DMS 273 treated with DMSO at 0.1 percent for 48 hours (cell line): Measurements from ENCODE around the gene SF3A2.

Source experiments
- DNase-seq: peaks from one replicate; lab custom pipeline; 2025; lab: John Stamatoyannopoulos, UW

SF3A2 gene

GRCh38 chr19:2207991-2208860, 28.4 kb upstream of the SF3A2 start:
- no peak for DNase-seq

- DNase-seq: no peak
Observed at GRCh38 chr19:2208975-2209374, 27.6 kb upstream of the SF3A2 start.

- DNase-seq: no peak
Observed at GRCh38 chr19:2209408-2209807, 27.2 kb upstream of the SF3A2 start.

DNA sequence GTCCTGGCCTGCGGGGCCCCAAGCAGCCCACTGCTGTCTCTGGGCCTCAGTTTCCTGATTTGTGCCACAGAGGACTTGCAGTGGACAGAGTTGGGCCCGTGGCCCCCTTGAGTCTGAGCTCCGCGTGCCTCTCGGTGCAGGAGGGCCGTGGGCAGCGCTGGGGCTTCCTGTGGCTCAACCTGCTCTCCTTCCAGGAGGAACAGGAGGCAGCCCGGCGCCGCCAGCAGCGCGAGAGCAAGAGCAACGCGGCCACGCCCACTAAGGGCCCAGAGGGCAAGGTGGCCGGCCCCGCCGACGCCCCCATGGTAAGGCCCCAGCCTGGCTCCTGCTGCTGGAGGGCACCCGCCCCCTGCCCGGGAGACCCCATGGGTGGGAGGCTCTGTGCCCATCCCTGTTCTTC, 26.4 kb upstream of the SF3A2 start:
- no peak for DNase-seq

GRCh38 chr19:2210987-2211740, 25.5 kb upstream of the SF3A2 start:
- DNase-seq: no peak

GRCh38 chr19:2212861-2213711, 23.5 kb upstream of the SF3A2 start:
- DNase-seq: no peak

DNA sequence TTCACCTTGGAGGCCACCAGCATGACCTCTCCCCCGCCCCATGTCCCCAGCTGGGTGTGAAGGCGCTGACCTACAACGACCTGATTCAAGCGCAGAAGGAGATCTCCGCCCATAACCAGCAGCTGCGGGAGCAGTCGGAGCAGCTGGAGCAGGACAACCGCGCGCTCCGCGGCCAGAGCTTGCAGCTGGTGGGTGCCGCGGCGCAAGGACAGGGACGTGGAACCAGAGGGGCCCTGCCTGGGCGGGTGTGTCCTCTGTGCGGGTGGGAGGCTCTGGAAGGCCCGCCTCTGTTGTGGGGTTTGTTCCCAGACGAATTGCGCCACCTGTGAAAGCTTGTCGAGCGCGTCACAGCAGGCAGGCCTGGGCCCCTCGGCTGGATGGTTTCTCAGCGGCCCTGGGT, 22.8 kb upstream of the SF3A2 start:
- no peak for DNase-seq

DNA sequence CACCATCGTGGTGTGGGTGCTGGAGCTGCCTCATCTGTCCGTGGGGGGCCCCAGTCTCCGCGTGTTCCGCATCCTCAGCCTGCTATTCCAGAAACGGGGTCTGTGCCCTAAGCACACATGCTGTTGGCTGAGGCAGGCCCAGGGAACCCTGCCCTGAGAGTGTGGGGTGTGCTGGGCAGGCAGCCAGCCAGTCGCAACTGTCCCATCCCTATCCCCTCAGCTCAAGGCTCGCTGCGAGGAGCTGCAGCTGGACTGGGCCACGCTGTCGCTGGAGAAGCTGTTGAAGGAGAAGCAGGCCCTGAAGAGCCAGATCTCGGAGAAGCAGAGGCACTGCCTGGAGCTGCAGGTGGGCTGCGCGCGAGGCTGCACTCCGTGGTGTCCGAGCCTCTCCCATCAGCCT, 22.4 kb upstream of the SF3A2 start:
- DNase-seq: no peak

- DNase-seq: no peak
Observed at GRCh38 chr19:2215281-2215751, 21.3 kb upstream of the SF3A2 start.

DNA sequence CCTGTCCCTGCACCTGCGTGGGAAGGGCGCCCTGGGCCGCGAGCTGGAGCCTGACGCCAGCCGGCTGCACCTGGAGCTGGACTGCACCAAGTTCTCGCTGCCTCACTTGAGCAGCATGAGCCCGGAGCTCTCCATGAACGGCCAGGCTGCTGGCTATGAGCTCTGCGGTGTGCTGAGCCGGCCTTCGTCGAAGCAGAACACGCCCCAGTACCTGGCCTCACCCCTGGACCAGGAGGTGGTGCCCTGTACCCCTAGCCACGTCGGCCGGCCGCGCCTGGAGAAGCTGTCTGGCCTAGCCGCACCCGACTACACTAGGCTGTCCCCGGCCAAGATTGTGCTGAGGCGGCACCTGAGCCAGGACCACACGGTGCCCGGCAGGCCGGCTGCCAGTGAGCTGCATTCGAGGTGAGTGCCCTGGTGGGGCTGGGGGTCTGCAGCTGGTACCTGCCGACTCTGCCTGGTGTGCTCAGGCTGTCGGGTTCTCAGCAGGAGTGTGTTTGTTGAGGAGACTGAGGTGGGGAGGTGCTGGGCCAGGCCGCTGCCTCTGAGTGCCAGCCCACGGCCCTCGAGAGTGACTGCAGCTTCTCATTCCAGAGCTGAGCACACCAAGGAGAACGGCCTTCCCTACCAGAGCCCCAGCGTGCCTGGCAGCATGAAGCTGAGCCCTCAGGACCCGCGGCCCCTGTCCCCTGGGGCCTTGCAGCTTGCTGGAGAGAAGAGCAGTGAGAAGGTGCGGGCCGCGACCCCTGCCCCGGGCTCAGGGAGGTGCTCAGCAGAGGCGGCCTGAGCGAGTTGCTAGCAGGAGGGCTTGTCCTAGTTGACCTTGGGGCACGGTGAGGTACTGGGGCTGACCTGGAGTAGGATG, 20.0 kb upstream of the SF3A2 start:
- DNase-seq: no peak

DNA sequence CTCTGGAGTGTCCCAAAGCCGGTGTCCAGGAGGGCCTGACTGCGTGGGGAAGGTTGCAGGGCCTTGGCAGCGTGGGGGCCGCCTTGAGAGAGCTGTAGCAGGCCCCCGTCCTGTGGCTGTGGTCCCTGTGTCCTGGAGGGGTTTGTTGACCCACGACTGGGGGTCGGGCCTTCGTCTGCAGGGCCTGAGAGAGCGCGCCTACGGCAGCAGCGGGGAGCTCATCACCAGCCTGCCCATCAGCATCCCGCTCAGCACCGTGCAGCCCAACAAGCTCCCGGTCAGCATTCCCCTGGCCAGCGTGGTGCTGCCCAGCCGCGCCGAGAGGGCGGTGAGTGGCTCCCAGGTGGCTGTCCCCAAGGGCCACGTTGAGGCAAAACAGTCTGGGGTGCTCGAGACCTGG, 19.0 kb upstream of the SF3A2 start:
- no peak for DNase-seq

GRCh38 chr19:2219726-2220125, 16.9 kb upstream of the SF3A2 start:
- no peak for DNase-seq

DNA sequence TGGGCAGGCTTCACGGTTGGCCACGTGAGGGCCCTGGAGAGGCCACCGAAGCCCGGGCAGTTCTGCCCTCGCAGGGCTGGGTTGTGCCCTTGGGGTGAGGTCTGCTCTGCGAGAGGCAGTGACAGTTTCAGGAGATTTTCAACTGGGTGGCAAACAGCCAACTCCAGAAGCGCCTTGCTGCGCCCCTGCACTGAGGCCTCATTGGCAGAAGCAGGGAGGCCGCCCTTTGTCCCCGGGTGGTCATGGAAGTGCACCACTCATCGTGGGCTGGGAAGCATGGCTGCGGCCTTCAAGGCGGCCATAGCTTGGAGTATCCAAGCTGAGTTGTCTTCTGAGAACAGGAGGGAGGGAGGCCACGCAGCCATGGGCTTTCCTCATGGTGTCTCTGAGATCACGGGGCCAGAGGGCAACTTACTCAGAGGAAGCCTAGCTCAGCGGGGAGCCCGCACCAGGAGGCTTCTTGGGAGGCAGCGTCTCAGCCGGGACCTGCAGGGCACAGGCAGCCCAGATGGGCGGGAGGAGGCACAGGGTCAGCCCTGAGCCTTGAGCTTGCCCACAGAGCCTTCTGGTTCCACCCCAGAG, 15.3 kb upstream of the SF3A2 start:
- DNase-seq: no peak

DNA sequence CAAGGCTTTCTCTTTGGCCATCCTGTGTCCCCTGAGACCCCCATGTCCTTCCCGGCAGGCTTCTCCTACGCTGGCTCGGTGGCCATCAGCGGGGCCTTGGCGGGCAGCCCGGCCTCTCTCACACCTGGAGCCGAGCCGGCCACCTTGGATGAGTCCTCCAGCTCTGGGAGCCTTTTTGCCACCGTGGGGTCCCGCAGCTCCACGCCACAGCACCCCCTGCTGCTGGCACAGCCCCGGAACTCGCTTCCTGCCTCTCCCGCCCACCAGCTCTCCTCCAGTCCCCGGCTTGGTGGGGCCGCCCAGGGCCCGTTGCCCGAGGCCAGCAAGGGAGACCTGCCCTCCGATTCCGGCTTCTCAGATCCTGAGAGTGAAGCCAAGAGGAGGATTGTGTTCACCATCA, 14.7 kb upstream of the SF3A2 start:
- DNase-seq: no peak

GRCh38 chr19:2223391-2223790, 13.2 kb upstream of the SF3A2 start:
- DNase-seq: no peak

DNA sequence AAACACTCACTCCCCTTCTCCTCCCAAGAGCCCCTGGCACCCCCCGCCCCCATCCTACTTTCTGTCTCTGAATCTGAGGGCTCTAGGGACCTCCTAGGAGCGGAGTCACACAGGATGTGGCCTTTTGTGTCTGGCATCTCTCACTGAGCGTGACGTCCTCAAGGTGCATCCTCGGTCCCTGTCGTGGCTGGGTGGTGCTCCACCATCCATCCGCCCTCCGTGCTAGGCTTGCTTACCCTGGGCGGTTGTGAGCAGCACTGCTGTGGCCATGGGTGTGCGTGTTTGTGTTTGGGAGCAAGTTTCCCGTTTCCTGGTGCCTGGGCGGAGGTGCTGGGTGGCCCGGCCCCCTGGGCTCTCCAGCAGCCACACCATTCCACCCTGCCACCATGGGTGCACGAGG, 12.7 kb upstream of the SF3A2 start:
- no peak for DNase-seq

DNA sequence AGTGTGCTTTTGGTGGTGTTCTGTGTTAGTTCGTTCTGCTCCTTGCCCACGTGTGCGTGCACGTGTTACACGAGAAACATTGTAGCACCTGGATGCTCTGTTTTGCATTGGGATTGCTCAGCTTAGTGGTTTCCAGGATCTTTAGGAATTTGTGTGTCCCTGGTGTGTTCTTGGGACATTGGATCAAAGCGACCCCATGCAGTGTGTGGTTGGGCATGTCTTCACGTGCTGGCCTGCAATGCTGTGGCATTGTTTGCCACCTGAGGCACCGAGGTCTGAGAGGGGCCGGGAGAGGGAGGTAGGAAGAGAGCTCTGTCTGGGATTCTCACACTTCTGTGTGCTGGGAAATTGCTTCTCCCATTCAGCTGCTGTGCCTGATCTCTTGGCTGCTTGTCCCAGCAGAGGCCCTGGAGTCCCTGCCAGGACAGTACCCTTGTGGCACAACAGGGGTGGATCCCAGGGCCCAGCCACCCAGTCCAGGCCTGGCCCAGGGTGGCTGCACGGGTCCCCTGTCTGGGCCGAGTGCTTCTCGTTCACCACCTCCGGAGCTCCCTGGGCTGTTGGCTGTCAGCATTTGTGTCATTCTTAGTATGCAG, 11.8 kb upstream of the SF3A2 start:
- DNase-seq: no peak

DNA sequence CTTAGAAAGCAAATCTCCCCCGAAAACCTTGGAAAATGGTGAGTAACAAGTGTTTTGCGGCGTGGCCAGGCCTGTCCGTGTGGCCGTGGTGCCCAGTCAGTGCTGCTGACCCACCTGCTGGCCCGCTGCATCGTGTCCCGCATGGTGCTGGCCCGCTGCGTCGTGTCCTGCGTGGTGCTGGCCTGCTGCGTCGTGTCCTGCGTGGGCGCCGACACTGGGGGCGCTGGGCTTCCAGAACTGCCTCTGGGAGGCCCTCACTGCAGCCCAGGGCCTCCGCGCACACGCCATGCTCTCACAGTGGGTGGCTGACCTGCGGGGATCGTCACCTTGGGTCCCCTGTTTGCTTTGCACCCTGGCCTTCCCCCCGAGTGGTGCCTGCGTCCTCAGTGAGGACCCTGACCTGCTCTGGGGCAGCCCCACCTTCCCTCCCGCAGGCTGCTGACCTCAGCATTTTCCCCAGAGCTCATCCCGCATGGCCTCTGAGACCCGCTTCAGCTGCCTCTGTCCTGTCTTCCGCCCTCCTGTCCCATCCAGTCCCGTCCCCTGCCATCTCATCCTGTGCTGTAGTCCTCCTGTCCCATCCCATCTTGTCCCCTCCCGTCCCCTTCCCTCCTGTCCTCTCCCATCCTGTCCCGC, 11.1 kb upstream of the SF3A2 start:
- DNase-seq: no peak

- DNase-seq: no peak
Observed at GRCh38 chr19:2226051-2226839, 10.4 kb upstream of the SF3A2 start.
